GM19468 (cell line): ENCODE data around the gene C4orf54.

Experiments used
- ATAC-seq: cut with Tn5 transposase; IDR thresholded peaks from one replicate; pipeline ENCODE4 v1.9.1; 2021; ENCODE audit warnings: mild to moderate bottlenecking, moderate library complexity, moderate number of reproducible peaks; ENCODE audit not compliant: unreplicated experiment; ENCODE audit errors: extremely low read depth

Gene C4orf54

GRCh38 chr4:99657798-99658197, at the start of gene C4orf54:
Gene C4orf54 (minus strand): TSS chr4:99657828. CDS start chr4:99654648, 3,180 bp downstream.
- ATAC-seq, result no peak

DNA sequence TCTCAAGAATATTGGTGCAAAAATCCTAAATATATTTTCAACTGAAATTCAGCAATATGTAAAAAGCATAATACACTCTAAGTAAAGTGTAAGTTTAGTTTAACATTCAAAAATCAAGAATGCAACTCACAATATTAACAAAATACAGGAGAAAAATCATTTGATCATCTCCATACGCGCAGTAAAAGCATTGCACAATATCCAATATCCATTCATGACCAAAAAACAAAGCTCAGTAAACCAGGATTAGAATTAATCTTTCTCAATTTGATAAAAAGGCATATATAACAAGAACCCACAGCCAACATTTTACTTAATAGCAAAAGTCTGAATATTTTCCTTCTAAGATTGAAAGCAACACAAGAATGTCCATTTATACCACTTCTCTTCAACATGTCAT, 48.3 kb upstream of the C4orf54 start:
- ATAC-seq, result no peak

DNA sequence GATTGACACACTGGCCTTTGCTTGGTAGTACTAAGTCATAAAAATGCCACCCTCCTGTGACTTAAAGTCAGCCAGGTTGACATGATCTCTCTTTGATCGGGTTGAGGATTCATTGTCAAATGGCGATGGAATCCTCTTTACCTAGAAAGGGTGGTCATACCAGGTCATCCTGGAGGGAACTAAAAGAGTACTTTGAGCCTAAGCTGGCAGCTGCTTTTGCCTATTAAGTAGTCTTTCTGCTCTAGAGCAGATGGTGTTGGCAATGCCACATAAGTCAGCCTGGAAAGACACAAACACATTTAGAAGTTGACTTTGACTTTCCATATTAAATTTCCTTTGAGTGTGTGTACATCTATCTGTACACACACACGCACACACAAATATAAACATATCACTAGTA, 39.2 kb upstream of the C4orf54 start:
- no peak for ATAC-seq

DNA sequence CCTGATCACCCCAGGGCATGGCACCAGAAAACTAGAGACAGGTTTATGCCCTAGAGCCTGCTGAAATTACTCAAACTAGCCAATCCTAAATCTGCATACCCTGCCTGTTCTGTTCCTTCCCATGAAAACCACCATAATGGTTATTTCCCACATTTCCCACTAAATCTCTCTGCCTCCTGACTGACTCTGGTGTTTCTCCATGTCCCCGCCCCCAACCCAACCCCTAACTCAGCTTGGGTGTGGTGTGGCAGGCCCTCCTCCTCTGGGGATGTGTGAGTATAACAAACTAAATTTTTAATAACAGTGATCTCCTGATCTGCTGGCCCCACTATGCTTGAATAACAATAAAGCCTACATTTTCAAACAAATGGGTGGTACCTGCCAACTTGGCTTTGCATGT, 35.5 kb upstream of the C4orf54 start:
- ATAC-seq, result no peak

GRCh38 chr4:99690990-99691389, 33.4 kb upstream of the C4orf54 start:
- ATAC-seq, result no peak

DNA sequence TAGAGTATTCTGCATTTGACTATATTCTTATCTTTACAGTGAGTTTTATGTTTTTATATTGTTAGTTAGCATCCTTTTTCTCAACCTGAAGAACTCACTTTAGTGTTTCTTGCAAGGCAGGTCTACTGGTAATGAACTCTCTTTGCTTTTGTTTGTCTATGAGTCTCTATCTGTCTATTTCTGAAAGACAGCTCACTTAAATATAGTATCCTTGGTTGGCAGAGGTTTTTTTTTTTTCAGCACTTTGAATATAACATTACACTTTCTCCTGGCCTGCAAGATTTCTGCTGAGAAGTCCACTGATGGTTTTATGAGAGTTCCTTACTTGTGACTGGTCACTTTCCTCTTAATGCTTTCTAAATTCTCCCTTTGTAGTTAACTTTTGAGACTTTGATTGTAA, 32.8 kb upstream of the C4orf54 start:
- ATAC-seq, result no peak

GRCh38 chr4:99687120-99687519, 29.5 kb upstream of the C4orf54 start:
- ATAC-seq, result no peak

- no peak for ATAC-seq
Observed at GRCh38 chr4:99685234-99685633, 27.6 kb upstream of the C4orf54 start.

- no peak for ATAC-seq
Observed at GRCh38 chr4:99683895-99684294, 26.3 kb upstream of the C4orf54 start.

DNA sequence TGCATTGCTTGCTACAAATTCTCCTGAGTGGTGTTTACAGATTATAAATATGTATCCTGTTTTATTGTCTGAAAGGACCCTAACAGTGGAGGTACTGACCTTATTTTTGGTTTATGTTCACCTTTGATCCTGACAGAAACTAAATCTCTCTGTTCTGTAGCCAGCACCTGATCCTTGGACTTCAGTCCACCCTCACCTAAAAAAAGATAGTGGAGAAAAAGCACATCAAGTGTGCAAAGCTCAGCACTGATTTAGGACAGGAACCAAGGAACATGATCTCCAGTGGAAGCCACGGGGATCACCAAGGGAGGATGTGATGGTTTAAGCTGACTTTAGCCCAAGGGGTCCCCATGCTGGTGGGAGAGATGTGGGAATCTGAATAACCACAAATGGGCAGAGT, 22.3 kb upstream of the C4orf54 start:
- ATAC-seq, result no peak

DNA sequence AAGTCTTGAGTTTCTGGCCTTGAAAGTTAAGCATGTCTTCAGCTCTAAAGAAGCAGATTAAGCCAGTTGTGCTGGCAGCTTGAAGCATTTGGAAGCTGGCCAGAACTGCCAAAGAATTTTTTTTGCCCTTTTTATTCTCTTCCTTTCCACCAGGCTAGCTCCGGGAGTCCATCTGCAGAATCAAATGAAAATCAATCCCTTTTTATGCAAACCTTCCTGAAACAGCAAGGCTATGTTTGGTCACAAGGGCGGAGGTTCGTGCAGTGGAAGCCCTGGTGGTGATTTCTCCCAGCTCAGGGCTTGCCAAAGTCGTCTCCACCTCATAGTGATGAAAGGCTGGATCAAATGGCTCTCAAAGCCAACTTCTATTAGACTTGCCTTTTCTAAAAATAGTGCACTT, 21.6 kb upstream of the C4orf54 start:
- ATAC-seq, result no peak

- ATAC-seq, result no peak
Observed at GRCh38 chr4:99677161-99677560, 19.5 kb upstream of the C4orf54 start.

DNA sequence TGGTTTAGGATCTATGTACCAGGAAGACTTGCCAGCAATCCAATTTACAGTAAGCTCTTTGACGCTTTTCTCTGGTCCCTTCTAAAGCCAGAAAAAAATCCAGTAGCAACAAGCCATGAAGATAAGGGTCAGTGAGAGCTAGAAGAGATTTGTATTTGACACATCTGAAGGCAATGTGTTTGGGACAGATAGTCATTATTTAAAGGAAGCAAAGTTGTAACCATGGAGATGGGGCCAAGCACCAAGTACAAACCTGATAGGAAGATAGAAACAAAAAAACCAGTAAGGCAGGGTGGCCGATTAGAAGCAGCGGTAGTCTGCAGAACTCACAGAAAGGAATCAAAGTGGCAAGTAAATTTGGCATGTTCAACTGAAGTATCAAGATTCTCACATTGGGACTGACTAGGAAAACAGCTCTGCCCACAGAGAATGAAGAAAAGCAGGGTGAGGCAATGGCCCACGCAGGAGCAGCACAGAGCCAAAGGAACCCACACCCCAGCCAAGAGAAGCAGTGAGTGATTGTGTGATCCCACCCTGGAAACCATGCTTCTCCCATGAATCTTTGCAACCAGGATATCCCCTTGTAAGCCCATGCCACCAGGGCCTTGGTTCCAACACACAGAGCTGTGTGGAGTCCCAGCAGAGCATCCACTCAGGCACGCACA, 12.9 kb upstream of the C4orf54 start:
- no peak for ATAC-seq

DNA sequence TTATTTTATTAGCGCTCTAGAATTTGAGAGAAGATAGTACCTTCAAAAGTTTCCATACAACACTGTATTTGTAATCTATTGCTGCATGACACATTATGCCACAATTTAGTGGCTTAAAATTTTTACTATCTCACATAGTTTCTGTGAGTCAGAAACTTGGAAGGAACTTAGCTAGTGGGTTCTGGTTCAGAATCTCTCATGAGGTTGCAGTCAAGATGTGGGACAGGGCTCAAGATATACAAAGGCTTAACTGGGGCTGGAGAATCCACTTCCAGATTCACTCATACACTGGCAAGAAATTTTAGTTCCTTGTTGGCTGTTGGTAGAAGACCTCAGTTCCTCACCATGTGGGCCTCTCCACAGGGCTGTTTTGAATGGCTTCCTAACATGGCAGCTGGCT, 11.5 kb upstream of the C4orf54 start:
- ATAC-seq, result no peak

- ATAC-seq, result no peak
Observed at GRCh38 chr4:99668472-99668871, 10.8 kb upstream of the C4orf54 start.

DNA sequence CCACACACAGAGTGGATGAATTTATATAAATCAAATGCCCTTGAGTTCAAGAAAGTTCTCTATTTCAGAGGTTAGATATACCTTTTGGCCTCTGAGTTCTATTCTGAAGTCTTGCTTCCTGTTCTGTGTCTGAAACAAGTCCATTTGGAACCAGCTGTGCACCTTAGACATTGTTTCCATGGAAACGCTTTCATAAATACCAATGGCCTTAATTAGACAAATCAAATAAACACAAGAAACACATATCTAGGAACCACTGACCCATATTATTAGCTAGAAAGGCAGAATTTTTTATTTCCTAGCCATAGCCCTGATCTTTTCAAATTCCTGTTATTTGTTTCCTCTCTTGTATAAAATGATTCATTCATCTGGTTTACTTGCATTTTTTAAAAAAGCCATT, 8.4 kb upstream of the C4orf54 start:
- ATAC-seq, result no peak

GRCh38 chr4:99664716-99665115, 7.1 kb upstream of the C4orf54 start:
- ATAC-seq, result no peak

DNA sequence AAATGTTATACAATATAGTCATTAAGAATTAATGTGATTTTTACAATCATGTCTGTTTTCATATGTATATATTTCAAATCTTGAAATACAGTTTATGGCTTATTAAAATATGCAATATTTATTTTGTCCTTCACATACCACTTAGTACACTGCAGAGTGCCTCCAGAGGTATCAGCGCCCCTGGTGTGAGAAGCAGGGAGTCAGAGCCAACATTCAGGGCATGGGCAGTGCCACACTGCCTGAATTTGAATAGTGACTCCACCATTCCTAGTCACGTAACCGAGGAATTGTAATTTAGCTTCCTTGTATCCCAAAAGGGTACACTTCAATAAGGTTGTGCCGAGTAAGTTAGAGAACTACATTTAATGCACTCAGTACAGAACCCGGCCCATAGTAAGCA, 4.3 kb upstream of the C4orf54 start:
- ATAC-seq, result no peak

GRCh38 chr4:99658666-99659065, 1.0 kb upstream of the C4orf54 start:
- ATAC-seq, result no peak

- ATAC-seq, result no peak
Observed at GRCh38 chr4:99655308-99656081, 2.1 kb downstream of the C4orf54 start.

DNA sequence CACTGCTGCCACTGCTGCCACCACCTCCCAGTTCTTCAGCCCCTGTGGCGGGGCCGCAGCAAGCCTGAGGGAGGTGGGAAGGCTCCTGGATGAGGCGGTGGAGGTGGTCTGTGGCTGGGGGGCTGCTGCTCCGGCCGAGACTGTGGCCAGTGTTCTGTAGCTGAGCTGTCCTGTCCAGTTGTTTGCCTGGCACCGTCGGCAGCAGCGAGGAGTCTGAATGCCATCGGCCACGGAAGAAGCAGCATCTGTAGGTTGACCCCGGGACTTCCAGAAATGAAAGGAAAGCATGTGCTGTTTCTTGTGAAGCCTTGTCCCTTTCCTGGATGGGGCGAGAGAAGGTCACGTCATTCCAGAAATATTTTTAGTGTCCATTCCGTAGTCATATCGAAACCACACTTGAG, 3.3 kb downstream of the C4orf54 start:
- ATAC-seq, result no peak

DNA sequence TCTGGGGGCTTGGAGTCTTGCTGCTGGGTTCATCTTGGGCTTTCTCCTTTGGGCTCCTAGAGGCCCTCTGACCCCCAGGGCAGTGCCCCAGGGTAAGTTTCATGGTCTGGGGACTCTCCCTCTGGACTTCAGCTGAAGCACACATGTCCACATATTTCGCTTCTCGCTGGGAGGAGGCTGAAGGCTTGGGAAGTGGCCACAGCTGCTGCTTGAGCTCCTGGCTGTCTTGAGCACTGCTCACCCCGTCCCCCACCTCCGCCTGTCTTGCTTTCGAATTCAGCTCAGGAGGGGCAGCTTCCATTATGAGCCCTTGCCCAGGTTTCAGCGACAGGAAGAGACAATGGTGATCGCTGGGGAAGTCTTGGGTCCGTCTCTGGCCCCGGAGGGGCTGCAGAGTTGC, 3.7 kb downstream of the C4orf54 start:
- no peak for ATAC-seq
